Stimulated activated CD4-positive, alpha-beta T cell treated with anti-CD3 and anti-CD28 coated beads, Interleukin-1b, Interleukin-23, amount 100 ng/mL, for 1 hour (primary cell): Measurements from ENCODE around the gene KCNQ4.

Source experiments
- DNase-seq, 2 donors: peaks; one replicate each; pipeline ENCODE4 v3.0.0-alpha.2; 2020; ENCODE audit warnings: low read depth in 2 of 2

The KCNQ4 gene

DNA sequence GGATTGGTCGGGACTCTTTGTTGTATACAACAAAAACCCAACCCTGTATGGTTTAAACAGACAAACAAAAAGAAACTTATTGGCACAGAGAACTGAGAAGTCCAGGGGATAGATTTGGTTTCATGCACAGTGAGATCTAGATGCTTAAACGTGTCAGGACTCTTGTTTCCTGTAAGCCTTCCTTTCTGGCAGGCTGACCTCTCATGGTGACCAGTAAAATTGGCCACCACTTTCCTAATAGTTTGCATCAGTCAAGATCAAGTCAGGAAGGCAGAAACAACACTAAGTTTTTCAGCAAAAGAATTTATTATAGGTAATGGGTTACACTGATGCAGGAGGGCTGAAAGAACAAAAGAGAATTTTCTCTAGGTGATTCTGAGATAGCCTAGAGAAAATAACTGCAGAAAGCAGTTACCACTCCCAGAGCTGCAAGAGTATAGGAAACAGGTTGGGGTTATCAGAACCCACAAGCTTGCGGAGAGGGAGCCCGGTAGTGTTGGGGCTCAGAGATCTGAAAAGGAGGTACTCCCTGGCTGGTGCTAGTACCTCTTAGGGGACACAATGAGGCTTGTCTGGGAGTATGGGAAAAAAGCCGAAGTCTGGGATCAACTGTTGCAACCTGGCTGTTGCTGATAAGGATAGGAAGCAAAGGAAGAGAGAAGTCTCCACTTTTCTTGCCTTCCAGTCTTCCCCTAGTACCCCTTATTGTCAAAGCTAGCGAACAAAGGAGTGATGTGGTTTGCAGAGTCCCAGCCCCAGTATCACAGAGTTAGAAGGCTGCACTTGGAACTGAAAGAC, 57.1 kb downstream of the KCNQ4 start:
- no peak for DNase-seq

DNA sequence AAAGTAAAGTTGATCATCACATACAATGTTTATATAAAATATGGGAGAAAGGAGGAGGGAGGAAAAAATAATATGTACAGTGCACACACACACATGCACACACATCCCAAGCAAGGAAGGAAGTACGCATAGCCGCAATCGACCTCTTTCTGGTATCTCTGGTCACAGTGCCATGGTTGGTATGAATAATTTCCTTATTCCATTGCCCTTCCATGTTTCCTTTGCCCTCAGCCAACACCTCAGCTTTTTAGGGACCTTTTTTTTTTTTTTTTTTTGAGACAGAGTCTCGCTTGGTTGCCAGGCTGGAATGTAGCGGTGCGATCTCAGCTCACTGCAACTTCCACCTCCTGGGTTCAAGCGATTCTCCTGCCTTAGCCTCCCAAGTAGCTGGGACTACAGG, 58.0 kb downstream of the KCNQ4 start:
- no peak for DNase-seq

DNA sequence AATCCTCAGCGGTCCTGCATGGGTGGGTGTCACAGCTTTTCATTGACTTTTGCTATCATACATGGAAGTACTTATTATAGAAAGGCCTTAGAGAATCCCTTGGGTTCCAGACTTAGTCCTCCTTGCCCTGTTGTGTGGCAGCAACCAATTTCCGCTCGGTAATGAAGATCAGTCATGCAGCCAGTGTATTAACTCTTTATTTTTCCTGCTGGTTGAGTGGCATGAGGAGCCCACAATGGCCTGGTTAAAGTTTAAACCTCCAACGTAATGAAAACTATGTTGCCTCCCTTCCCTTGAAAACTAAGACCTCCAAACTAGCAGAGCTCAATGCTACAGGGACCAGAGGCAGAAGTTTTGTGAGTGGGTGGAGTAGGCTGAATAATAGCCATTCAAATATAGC, 58.6 kb downstream of the KCNQ4 start:
- DNase-seq: no peak

DNA sequence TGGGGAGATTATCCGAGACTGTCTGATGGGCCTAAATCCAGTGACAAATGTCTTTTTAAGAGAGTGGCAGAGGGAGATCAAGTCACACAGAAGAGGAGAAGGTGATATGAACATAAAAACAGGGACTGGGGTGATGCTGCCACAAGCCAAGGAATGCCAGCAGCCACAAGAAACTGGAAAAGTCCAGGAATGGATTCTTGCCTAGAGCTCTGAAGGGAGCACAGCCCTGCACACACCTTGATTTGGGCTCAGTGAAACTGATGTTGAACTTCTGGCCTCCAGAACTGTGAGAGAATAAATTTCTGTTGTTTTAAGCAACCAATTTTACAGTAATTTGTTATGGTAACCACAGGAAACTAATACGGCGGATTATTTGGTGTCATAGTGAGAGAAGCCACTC, 59.1 kb downstream of the KCNQ4 start:
- DNase-seq: no peak

DNA sequence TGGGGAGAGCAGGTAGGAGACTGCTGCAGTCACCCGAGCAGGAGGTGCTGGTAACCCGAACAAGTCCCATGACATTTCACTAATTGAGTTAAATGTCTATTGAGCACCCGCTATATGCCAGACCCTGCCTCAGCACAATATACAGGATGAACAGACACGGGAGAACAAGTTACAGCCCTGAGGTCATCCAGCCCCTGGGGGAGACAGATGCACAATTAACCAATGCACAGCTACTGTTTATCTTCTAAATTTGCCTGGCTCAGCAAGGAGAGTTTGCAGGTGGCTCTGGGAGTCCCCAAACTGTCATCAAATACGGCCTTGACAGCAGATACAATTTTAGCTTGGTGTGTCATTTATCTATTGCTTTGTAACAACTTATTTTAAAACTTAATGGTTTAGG, 60.5 kb downstream of the KCNQ4 start:
- no peak for DNase-seq

DNA sequence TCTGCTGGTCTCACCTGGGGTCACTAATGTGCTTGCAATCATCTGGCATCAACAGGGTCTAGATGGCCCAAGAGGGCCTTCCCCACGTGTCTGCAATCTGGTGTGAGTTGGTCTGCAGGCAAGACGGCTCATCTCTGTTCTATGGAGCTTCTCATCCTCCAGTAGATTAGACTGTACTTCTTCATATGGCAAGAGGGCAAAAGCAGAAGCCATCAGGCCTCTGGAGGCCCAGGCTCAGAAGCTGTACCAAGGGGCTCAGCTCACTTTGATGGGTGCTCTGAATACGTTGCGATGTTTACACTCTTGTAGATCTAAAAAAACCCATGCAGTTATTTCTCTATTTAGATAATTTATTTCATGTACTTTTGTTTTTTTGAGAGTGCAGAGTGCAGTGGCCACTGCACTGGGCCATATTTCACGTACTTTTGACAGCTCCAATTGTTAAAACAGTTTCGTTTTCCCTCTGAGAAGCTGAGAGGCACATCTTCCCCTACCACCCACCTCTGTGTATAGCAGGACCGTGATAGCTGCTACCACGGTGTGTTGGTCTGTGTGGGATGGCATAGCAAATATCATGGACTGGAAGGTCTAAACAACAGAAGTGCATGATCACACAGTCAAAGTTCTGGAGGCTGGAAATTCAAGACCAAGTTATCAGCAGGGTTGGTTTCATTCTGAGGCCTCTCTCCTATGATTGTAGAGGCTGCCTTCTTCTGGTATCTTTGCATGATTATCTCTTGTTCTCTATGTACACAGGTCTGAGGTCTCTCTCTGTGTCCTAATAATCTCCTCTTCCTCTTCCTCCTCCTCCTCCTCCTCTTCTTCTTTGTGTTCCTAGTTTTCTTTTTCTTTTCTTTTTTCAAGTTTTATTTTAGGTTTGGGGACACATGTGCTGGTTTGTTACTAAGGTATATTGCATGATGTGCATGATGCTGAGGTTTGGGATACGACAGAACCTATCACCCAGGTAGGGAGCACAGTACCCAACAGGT, 61.6 kb downstream of the KCNQ4 start:
- no peak for DNase-seq

DNA sequence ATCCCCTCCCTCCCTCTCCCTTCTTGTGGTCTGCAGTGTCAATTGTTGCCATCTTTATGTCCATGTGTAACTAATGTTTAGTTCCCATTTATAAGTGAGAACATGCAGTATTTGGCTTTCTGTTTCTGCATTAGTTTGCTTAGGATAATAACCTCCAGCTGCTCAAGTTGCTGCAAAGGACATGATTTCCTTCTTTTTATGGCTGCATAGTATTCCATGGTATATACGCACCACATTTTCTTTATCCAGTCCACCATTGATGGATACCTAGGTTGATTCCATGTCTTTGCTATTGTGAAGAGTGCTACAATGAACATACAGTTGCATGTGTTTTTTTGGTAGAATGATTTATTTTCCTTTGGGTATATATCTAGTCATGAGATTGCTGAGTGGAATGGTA, 62.3 kb downstream of the KCNQ4 start:
- no peak for DNase-seq

DNA sequence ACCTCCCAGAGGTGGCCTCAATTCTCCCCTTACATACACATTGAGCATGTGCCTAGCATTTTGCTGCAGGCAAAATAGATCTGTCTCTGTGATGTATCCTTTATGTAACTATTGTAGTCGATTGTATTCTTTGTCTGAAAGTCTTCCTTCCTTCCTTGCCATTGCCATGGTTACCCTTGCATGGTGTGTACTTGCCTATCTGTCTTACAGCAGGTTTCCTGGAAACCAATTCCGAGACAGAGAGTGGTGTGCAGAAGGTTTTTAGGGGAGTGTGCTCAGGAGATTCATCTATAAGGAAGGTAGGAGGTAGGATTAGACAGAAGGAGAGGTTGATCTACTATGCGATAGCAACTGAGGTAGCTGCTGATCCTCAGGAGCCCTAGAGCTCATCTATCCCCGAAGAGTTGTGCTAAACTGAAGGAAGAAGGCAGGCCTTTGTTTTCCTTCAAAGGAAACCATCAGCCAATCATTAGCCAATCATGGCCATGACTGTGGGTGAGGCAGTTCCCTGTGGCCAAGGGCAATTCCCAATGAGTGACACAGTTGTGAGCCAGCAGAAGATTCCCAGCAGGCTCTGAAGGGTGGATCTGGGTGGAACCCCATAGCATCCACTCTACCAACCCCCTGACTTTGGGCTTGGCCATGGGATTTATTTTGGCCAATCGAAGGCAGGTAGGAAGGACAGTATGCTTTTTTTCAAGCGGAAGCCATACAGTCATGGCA, 63.6 kb downstream of the KCNQ4 start:
- DNase-seq: no peak

DNA sequence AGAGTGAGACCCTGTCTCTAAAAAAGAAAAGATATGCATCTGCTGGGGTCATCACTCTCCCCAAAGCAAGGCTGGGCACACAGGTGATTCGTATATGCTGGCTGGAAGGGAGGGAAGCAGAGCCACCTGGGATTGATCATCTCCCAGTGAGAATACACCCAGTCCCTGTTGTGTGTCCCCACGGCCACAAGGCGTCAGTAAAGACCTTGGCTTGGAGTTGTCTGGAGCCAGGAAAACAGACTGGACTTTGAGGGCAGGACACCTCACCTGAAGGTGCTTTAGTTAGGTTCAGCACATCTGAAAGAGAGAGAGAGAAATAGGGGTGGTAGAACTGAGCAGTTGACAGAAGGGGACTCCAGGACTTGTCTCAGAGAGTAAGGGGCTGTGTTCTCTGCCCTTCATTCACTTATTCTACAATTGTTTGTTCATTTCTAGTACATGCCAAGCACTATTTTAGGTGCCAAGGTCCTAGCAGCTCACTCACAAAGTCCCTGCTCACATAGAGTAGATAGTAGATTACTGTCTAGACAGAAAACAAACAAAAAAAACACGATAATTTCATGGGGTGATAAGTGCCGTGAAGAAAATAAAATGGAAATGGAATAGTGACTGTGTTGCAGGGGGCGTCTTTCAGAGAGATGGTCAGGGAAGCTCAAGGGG, 65.1 kb downstream of the KCNQ4 start:
- DNase-seq: no peak

DNA sequence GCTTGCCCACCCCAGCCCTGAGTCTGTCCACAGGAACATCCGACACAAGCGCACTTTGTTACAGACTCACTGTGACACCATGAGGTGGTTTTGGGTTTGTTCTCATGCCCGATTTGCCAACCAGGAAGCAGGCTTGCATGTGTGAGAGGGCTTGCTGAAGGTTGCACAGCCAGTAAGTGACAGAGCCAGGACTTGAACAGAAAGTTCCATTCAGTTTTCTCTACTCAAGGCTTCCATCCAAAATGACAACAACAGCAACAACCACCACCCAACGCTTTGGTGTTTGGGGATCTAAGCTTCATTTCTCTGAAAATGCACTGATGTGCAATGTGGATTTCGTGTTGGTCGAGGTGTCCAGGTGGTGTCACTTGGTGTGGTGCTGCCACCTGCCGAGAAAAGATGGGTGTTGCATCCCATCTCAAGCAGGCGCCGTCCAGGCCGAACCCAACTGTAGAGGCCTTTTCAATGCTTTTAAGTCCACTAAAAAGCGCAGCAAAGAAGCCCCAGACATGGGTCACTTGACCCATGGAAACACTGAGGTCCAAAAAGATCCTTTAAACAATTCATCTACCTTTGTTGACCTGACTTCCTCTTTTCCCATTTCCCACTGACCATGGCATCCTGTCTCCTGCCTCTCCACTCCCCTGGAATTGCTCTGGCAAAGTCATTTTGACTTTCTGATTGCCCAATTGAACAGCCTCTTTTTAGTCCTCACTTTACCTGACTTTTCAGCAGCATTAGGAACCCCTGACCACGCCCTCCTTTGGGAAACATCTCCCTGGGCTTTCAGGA, 66.4 kb downstream of the KCNQ4 start:
- peak; percentile 46 to 62 for DNase-seq

DNA sequence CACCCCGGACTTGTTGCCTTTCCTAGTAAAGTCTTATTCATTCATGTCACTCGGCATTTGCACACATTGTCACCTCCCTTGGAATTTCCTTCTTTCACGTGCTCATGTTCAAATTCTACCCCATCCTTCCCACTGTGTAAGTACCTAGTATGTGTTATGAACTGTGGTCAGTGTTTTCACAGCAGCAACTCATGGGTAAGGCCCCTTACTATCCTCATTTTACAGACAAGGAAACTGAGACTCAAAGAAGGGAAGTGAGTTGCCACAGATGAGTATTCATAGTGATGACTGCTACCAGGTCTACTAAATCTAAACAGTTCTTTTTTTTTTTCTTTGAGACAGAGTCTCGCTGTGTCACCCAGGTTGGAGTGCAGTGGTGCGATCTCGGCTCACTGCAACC, 68.1 kb downstream of the KCNQ4 start:
- no peak for DNase-seq

DNA sequence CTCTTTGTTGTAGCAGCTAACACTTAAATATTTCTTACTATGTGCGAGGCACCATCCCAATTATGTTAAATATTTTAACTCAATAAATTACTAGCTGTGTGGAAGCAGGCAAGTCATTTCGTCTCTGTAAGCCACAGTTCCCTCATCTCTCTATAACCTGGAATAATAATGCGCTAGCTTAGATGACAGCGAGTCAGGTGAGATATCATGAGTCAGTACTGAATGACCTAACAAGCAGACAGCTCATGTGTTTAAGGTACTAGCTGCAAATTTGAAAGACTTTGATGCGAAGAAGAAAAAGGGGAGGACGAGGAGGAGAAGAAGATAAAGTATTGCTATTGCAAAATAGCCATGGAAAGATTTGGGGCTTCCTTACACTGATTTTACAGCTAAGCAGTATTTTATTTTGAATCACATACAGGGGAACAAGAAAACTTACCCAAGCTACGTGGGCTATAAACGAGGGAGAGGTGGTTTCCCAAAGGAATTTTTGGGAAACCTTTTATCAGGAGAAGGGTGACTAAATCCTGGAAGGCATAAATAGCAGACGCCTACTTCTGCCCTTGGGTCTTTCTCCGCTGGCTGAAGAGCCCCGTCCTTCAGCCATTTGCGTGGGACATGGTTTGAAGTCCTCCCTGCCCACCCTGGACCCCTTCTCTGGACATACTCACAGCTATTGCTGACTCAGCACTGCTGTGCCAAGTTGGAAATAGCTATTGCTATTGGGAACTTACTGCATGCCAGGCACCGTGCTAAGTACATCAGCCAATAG, 69.7 kb downstream of the KCNQ4 start:
- DNase-seq: no peak

DNA sequence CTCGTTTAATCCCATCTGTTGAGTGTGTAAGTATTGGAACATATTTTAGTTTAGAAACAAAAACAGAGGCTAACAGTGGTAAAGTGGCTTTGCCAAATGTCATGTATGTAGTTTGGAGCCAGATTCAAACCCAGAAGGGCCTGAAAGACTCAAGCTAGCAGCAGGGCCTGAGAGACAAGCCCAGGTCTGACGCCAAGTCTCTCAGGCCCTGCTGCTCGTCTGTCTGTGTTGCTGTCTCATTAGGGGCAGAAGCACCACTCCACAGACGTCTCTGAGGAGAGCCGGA, 70.2 kb downstream of the KCNQ4 start:
- DNase-seq: no peak

DNA sequence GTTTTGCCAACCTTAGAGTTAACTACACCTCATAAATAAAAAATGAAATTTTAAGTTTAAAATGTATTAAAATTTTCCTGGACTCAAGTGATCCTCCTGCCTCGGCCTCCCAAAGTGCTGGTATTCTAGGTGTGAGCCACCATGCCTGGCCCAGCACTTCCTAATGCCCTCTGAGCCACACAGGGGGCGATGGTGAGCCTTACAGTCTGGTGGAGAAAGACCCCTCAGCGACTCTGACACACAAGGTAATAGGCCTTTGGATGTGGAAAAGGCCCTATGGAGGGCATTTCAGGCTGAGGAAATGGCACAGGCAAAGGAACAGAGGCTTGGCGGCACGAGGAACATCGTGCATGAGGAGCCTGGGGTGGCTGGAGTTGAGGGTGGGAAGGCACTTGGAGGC, 71.9 kb downstream of the KCNQ4 start:
- DNase-seq: no peak

DNA sequence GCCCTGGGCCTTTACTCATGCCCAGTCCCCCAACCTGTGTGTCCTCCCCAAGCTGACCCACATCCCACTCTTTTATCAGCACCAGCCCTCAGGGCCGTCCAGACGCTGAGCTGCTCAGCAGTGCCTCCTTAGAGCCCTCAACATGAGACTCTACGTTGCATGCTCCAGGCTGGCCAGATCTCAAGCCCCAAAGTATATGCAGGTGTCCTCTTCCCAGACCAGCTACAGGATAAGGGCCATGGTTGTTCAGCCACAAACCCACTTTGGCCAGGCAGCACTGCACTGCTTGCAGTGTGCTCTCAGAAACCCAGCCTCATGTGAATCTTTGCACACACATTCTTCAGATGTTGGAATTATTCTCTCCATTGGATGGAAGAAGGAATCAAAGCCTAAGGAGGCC, 72.5 kb downstream of the KCNQ4 start:
- DNase-seq: no peak

DNA sequence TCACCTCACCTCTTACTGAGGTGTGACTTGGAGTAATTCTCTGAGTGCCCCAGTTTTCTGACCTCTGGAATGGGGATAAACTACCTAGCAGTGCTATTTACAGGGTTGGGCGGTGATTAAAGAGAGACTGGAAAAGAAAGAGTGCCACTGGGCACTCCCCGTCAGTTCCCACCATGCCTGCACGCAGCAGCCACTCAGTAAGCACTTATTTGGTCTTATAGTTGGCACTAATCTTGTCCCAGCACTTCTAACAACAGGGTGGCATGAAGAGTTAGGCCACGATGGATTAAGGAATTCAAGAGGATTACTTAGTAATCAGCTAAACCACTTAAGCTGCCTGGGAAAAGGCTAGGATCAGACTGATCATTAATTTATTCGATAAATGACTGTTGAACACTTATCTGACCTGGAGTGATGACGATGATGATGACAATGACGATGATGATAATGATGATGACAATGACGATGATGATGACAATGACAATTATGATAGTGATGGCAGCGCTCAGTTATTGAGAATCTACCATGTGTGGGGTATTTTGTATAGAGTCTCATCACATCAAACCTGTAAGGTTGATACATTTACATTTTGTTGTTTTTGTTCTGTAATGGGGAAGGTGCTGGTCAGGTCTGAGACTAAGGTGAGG, 73.2 kb downstream of the KCNQ4 start:
- DNase-seq: no peak

DNA sequence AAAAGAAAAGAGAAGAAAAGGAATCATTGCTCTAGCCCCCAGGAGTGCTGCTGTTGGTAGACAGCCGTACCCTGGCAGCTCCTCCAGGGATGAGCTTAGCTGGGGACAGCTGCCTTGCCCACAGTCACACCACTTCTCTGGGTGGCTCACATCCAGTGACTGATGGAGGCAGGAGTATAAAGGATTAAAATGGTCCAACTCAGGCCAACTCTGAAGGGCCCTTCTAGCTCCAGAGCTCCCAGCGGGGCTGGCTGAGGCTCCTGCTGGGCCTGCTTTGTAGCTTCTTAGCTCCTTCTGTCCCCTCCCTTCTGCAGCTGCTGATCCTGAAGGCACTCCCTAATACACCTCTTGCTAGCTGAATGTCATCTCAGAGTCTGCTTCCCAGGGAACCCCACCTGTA, 74.2 kb downstream of the KCNQ4 start:
- DNase-seq: no peak

DNA sequence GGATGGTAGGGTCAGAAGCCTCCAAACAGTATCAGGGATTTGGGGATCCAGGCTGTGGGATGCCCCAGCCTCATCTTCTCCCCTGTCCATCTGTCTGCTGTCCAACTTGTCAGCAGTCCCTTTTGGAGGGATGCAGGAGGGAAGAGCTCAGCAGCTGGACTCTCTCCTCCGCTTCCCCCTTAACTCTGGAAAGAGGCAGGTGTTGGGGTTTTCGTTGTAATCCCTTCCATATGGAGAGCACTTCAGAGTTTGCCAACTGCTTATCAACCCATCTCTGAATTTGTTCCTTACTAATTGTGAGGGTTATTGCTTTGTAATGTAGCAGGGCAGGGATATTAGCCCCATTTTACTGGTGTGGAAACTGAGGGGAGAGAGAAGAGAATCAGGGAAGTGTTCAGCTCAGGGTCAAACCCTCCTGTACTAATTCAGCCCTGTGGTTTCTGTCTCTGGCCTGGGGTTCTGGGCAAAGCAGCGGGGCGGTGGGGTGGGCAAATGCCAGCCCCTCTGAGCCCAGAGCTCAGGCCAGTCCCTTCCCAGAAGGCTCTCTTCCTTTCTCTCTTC, 75.3 kb downstream of the KCNQ4 start:
- DNase-seq: no peak

DNA sequence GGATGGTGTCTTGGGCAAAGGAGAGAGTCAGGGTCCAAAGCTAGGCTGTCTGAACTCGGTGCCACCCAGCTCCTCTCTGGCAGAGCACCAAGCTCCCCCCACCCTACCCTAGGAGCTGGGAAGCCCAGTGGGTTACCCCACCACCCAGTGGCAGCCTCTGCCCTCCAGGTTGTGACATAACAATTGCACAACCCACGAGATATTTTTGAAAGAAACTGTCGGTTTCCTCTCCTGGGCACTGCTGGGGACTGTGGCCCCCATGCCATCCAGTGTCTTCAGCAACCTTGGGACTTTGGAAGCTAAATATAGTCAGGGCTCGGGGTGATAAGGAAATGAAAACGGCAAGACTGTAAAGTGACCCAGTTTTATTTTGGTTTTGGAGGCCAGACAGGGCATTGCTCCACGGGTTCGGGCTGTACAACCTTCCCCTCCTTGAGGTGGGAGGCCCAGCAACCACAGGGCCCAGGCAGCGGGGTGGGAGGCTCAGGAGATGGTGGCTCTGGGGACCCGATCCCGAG, 77.2 kb downstream of the KCNQ4 start:
- DNase-seq: no peak
